GM12874 (cell line): ENCODE measurements around the gene CD79B.

Source experiments
- CTCF ChIP-seq: IDR thresholded peaks from 2 replicates; pipeline ENCODE4 v1.5.1; 2011; ENCODE audit warnings: low read depth, mild to moderate bottlenecking, control low read depth, low read length, moderate library complexity; ENCODE audit not compliant: insufficient read depth

The CD79B gene

GRCh38 chr17:63931981-63932561, at the start of gene CD79B:
CD79B (minus strand) TSS chr17:63932331; CDS start chr17:63932261, 70 bp downstream.
- TF ChIP-seq CTCF = no peak

GRCh38 chr17:63978272-63979200, 46.4 kb upstream of the CD79B start:
- TF ChIP-seq CTCF = no peak

GRCh38 chr17:63976702-63977101, 44.6 kb upstream of the CD79B start:
- no peak for TF ChIP-seq CTCF

- no peak for TF ChIP-seq CTCF
Observed at GRCh38 chr17:63975541-63976092, 43.5 kb upstream of the CD79B start.

- TF ChIP-seq CTCF = no peak
Observed at GRCh38 chr17:63974594-63975192, 42.6 kb upstream of the CD79B start.

- no peak for TF ChIP-seq CTCF
Observed at GRCh38 chr17:63973930-63974593, 41.9 kb upstream of the CD79B start.
